GM21360 (cell line): Measurements from ENCODE around the gene TRAF1.

Experiments used
- ATAC-seq: cut with Tn5 transposase; IDR thresholded peaks from one replicate; pipeline ENCODE4 v1.9.1; 2021; ENCODE audit warnings: mild to moderate bottlenecking, moderate library complexity; ENCODE audit not compliant: unreplicated experiment

Gene TRAF1

GRCh38 chr9:120872791-120873502 lies 53.6 kb downstream of the TRAF1 start:
- no peak for ATAC-seq

- no peak for ATAC-seq
Observed at GRCh38 chr9:120870206-120870605, 56.4 kb downstream of the TRAF1 start.

- no peak for ATAC-seq
Observed at GRCh38 chr9:120869726-120870125, 56.9 kb downstream of the TRAF1 start.

- ATAC-seq: no peak
Observed at GRCh38 chr9:120869360-120869687, 57.3 kb downstream of the TRAF1 start.

- peak; percentile 90 for ATAC-seq
Observed at GRCh38 chr9:120868676-120869359, 57.8 kb downstream of the TRAF1 start.

- ATAC-seq: no peak
Observed at GRCh38 chr9:120868339-120868675, 58.3 kb downstream of the TRAF1 start.

GRCh38 chr9:120867676-120868338 lies 58.8 kb downstream of the TRAF1 start:
- ATAC-seq: no peak

GRCh38 chr9:120866651-120867050 lies 59.9 kb downstream of the TRAF1 start:
- no peak for ATAC-seq

GRCh38 chr9:120865809-120866208 lies 60.8 kb downstream of the TRAF1 start:
- no peak for ATAC-seq

- ATAC-seq: no peak
Observed at GRCh38 chr9:120865176-120865575, 61.4 kb downstream of the TRAF1 start.

- ATAC-seq: no peak
Observed at GRCh38 chr9:120864719-120865118, 61.9 kb downstream of the TRAF1 start.

- no peak for ATAC-seq
Observed at GRCh38 chr9:120863833-120864232, 62.8 kb downstream of the TRAF1 start.

- no peak for ATAC-seq
Observed at GRCh38 chr9:120862452-120862851, 64.1 kb downstream of the TRAF1 start.

- ATAC-seq: no peak
Observed at GRCh38 chr9:120861935-120862334, 64.7 kb downstream of the TRAF1 start.

- ATAC-seq: no peak
Observed at GRCh38 chr9:120860083-120860482, 66.5 kb downstream of the TRAF1 start.

GRCh38 chr9:120859361-120859760 lies 67.2 kb downstream of the TRAF1 start:
- no peak for ATAC-seq

GRCh38 chr9:120857902-120858301 lies 68.7 kb downstream of the TRAF1 start:
- ATAC-seq: no peak

GRCh38 chr9:120857481-120857880 lies 69.1 kb downstream of the TRAF1 start:
- ATAC-seq: no peak

GRCh38 chr9:120856700-120857099 lies 69.9 kb downstream of the TRAF1 start:
- ATAC-seq: no peak

GRCh38 chr9:120855827-120856670 lies 70.5 kb downstream of the TRAF1 start:
- no peak for ATAC-seq

- no peak for ATAC-seq
Observed at GRCh38 chr9:120854596-120855327, 71.8 kb downstream of the TRAF1 start.
